HepG2 (cell line): ENCODE data around the gene CDC42SE1. TPM values are rescaled to one million over a fixed set of nuclear protein-coding genes. Genes with fewer than 3 reads are reported as not detected.

Experiments
- ARID4A ChIP-seq: sonication (generic); formaldehyde crosslinking; IDR thresholded peaks from 2 replicates; pipeline ENCODE4 v1.5.0; 2020; ENCODE audit warnings: mild to moderate bottlenecking, missing genetic modification reagents, borderline replicate concordance
- ATF7-NPFF ChIP-seq: sonication (generic); formaldehyde crosslinking; IDR thresholded peaks from 2 replicates; pipeline ENCODE4 v1.8.1; 2023; ENCODE audit warnings: mild to moderate bottlenecking, low read depth, missing genetic modification reagents, moderate library complexity
- BHLHE40 ChIP-seq: IDR thresholded peaks from 2 replicates; pipeline ENCODE4 v1.6.1; 2011; ENCODE audit warnings: low read length, improper control_type of control experiment
- NFIC ChIP-seq: IDR thresholded peaks from 2 replicates; pipeline ENCODE4 v1.6.1; 2012; ENCODE audit warnings: mild to moderate bottlenecking, low read length, inconsistent platforms
- NONO ChIP-seq, 2 experiments: fragments of 450-650 bp in 1 of 2; sonication (generic) in 1 of 2; formaldehyde crosslinking in 1 of 2; IDR thresholded peaks in 1 of 2; conservative IDR thresholded peaks in 1 of 2; 2 replicates each; pipeline versions ENCODE4 v1.6.1 to v1.8.0; 2017 to 2022; ENCODE audit warnings: mild to moderate bottlenecking in 1 of 2, missing genetic modification reagents in 1 of 2, moderate library complexity in 1 of 2
- NR0B2 ChIP-seq: sonication (generic); formaldehyde crosslinking; IDR thresholded peaks from 2 replicates; pipeline ENCODE4 v1.4.0; 2020; ENCODE audit warnings: mild to moderate bottlenecking, missing genetic modification reagents
- SNAPC2 ChIP-seq: sonication (generic); formaldehyde crosslinking; IDR thresholded peaks from 2 replicates; pipeline ENCODE4 v1.8.1; 2022; ENCODE audit warnings: mild to moderate bottlenecking, missing genetic modification reagents
- ZFP36L2 ChIP-seq: sonication (generic); formaldehyde crosslinking; IDR thresholded peaks from 2 replicates; pipeline ENCODE4 v1.4.0; 2020; ENCODE audit warnings: missing genetic modification reagents
- ZNF230 ChIP-seq: sonication (generic); formaldehyde crosslinking; IDR thresholded peaks from 2 replicates; pipeline ENCODE4 v1.4.0; 2020; ENCODE audit warnings: mild to moderate bottlenecking, missing genetic modification reagents
- ZNF275 ChIP-seq: sonication (generic); formaldehyde crosslinking; IDR thresholded peaks from 2 replicates; pipeline ENCODE4 v1.8.0; 2022; ENCODE audit warnings: missing genetic modification reagents, mild to moderate bottlenecking, inconsistent platforms, borderline replicate concordance
- ZNF670 ChIP-seq: sonication (generic); formaldehyde crosslinking; IDR thresholded peaks from 2 replicates; pipeline ENCODE4 v1.8.0; 2022; ENCODE audit warnings: mild to moderate bottlenecking, missing genetic modification reagents, borderline replicate concordance
- ZNF709 ChIP-seq: sonication (generic); formaldehyde crosslinking; IDR thresholded peaks from 2 replicates; pipeline ENCODE4 v1.5.0; 2020; ENCODE audit warnings: mild to moderate bottlenecking, missing genetic modification reagents
- polyA plus RNA-seq, 8 experiments: library from polyadenylated mRNA; depleted of rRNA in 3 of 8; stranded (reverse) in 7 of 8; unstranded in 1 of 8; fragments of >200 nt; fragmentation: Illumina TruSeq in 4 of 8; extraction: Trizol in 4 of 8; gene quantifications; 2 replicates each; pipeline versions ENCODE4 v1.2.1 to v1.2.3, GENCODE V29; 2011 to 2016; ENCODE audit warnings: low read depth in 4 of 8, missing spikeins in 1 of 8, mixed read lengths in 1 of 8; ENCODE audit not compliant: insufficient read depth in 1 of 8
- total RNA-seq, 5 experiments: library from RNA; depleted of rRNA; stranded (reverse); fragments of >200 nt; fragmentation: Illumina TruSeq; extraction: Trizol; gene quantifications; 2 replicates each; pipeline ENCODE4 v1.2.3, GENCODE V29; 2016; ENCODE audit warnings: low read depth in 1 of 5
- TF ChIP-seq, protein P1 (sequence below), 2 experiments: IDR thresholded peaks; 2 replicates each; pipeline ENCODE4 v1.6.1; 2011 to 2012; ENCODE audit warnings: low read length in 2 of 2, borderline replicate concordance in 1 of 2, low read depth in 1 of 2, mild to moderate bottlenecking in 1 of 2, moderate library complexity in 1 of 2

The CDC42SE1 gene
- total and polyA plus RNA-seq, 2 of the 13 experiments (the other 11 are each of a cell fraction or from before 2014, with no cell fraction given) = 17.6 to 17.9 TPM

- TF ChIP-seq, protein P1, sequence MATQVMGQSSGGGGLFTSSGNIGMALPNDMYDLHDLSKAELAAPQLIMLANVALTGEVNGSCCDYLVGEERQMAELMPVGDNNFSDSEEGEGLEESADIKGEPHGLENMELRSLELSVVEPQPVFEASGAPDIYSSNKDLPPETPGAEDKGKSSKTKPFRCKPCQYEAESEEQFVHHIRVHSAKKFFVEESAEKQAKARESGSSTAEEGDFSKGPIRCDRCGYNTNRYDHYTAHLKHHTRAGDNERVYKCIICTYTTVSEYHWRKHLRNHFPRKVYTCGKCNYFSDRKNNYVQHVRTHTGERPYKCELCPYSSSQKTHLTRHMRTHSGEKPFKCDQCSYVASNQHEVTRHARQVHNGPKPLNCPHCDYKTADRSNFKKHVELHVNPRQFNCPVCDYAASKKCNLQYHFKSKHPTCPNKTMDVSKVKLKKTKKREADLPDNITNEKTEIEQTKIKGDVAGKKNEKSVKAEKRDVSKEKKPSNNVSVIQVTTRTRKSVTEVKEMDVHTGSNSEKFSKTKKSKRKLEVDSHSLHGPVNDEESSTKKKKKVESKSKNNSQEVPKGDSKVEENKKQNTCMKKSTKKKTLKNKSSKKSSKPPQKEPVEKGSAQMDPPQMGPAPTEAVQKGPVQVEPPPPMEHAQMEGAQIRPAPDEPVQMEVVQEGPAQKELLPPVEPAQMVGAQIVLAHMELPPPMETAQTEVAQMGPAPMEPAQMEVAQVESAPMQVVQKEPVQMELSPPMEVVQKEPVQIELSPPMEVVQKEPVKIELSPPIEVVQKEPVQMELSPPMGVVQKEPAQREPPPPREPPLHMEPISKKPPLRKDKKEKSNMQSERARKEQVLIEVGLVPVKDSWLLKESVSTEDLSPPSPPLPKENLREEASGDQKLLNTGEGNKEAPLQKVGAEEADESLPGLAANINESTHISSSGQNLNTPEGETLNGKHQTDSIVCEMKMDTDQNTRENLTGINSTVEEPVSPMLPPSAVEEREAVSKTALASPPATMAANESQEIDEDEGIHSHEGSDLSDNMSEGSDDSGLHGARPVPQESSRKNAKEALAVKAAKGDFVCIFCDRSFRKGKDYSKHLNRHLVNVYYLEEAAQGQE (IDR thresholded peaks at IDR 0.05; ENCODE audit: borderline replicate concordance in 1 of 2, low read depth in 1 of 2, low read length in 2 of 2) = no peak
- TF ChIP-seq NONO (IDR thresholded peaks at IDR 0.05) (no peak), NONO (CRISPR knock-in tag; conservative IDR thresholded peaks at IDR 0.05) (peak; percentile 82), ATF7-NPFF (CRISPR knock-in tag) (peak; percentile 80), NR0B2 (CRISPR knock-in tag) (no peak), ZNF230 (CRISPR knock-in tag) (no peak), NFIC (no peak), ZNF709 (CRISPR knock-in tag) (no peak; the same call in 1 of the 2 replicates), ZNF670 (CRISPR knock-in tag) (no peak), ZFP36L2 (CRISPR knock-in tag) (no peak), BHLHE40 (no peak), ARID4A (peak; percentile 72), ZNF275 (CRISPR knock-in tag) (0 out of 2 replicates have a peak, but pooled peaks have one; percentile 52), SNAPC2 (CRISPR knock-in tag) (peak; percentile 68; the same call in 1 of the 2 replicates)
Measured at GRCh38 chr1:151008244-151009205, 50.9 kb downstream of the CDC42SE1 start, which contains the start of gene PRUNE1 (continued).
